Measurements from ENCODE around the gene APOBR. TPM values are rescaled to one million over a fixed set of nuclear protein-coding genes. Genes with fewer than 3 reads are reported as not detected.

The APOBR gene
- total and polyA plus RNA-seq, 9 of the 15 experiments (the other 6 are each of a cell fraction or from before 2014, with no cell fraction given), result 0.08 to 6.1 (median 2.8) TPM; not detected in 1

GRCh38 chr16:28538733-28539596 lies 44.5 kb downstream of the APOBR start, which contains the start of gene NUPR1 (continued):
- TF ChIP-seq MTF1 (CRISPR knock-in tag; IDR thresholded peaks at IDR 0.05; ENCODE audit: borderline replicate concordance), result no peak
- 0 out of 2 replicates have a peak, but pooled peaks have one; percentile 22 for TF ChIP-seq THRB (CRISPR knock-in tag; conservative IDR thresholded peaks at IDR 0.05)
- no peak for TF ChIP-seq CREB3L1 (IDR thresholded peaks at IDR 0.05; ENCODE audit: borderline replicate concordance, low read depth)
- no peak for TF ChIP-seq PCBP1 (IDR thresholded peaks at IDR 0.05; ENCODE audit: low read depth, low read length, poor library complexity, severe bottlenecking)
- TF ChIP-seq ZNF785 (CRISPR knock-in tag; IDR thresholded peaks at IDR 0.05), result no peak
- no peak for TF ChIP-seq HMGN3 (IDR thresholded peaks at IDR 0.05; ENCODE audit: borderline replicate concordance, extremely low read depth, insufficient read length, low read depth, low read length)
- no peak for TF ChIP-seq FOXM1 (IDR thresholded peaks at IDR 0.05; ENCODE audit: low read depth)
- TF ChIP-seq FOXM1 (CRISPR knock-in tag; IDR thresholded peaks at IDR 0.05; ENCODE audit: low read depth), result no peak
- TF ChIP-seq, protein P1, sequence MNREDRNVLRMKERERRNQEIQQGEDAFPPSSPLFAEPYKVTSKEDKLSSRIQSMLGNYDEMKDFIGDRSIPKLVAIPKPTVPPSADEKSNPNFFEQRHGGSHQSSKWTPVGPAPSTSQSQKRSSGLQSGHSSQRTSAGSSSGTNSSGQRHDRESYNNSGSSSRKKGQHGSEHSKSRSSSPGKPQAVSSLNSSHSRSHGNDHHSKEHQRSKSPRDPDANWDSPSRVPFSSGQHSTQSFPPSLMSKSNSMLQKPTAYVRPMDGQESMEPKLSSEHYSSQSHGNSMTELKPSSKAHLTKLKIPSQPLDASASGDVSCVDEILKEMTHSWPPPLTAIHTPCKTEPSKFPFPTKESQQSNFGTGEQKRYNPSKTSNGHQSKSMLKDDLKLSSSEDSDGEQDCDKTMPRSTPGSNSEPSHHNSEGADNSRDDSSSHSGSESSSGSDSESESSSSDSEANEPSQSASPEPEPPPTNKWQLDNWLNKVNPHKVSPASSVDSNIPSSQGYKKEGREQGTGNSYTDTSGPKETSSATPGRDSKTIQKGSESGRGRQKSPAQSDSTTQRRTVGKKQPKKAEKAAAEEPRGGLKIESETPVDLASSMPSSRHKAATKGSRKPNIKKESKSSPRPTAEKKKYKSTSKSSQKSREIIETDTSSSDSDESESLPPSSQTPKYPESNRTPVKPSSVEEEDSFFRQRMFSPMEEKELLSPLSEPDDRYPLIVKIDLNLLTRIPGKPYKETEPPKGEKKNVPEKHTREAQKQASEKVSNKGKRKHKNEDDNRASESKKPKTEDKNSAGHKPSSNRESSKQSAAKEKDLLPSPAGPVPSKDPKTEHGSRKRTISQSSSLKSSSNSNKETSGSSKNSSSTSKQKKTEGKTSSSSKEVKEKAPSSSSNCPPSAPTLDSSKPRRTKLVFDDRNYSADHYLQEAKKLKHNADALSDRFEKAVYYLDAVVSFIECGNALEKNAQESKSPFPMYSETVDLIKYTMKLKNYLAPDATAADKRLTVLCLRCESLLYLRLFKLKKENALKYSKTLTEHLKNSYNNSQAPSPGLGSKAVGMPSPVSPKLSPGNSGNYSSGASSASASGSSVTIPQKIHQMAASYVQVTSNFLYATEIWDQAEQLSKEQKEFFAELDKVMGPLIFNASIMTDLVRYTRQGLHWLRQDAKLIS (CRISPR knock-in tag; IDR thresholded peaks at IDR 0.05), result no peak
- TF ChIP-seq, protein P2, sequence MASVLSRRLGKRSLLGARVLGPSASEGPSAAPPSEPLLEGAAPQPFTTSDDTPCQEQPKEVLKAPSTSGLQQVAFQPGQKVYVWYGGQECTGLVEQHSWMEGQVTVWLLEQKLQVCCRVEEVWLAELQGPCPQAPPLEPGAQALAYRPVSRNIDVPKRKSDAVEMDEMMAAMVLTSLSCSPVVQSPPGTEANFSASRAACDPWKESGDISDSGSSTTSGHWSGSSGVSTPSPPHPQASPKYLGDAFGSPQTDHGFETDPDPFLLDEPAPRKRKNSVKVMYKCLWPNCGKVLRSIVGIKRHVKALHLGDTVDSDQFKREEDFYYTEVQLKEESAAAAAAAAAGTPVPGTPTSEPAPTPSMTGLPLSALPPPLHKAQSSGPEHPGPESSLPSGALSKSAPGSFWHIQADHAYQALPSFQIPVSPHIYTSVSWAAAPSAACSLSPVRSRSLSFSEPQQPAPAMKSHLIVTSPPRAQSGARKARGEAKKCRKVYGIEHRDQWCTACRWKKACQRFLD (CRISPR knock-in tag; IDR thresholded peaks at IDR 0.05), result peak; percentile 36; the same call in 1 of the 2 replicates
- TF ChIP-seq, protein P3, sequence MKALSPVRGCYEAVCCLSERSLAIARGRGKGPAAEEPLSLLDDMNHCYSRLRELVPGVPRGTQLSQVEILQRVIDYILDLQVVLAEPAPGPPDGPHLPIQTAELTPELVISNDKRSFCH (CRISPR knock-in tag; IDR thresholded peaks at IDR 0.05), result no peak
- TF ChIP-seq, protein P3 (tag; IDR thresholded peaks at IDR 0.05), result 0 out of 2 replicates have a peak, but pooled peaks have one; percentile 45
